NCI-H2029 (cell line): ENCODE data around the gene HEY2.
A peak's percentile ranks its signal among the peaks of the same experiment; 100 is the strongest.
"Not testable (repeated sequence)": the region's sequence is repeated elsewhere in the genome, so short reads cannot be mapped to it uniquely, and the experiment has no call there.

ENCODE experiments used
- DNase-seq: peaks from one replicate; lab custom pipeline; 2025; lab: John Stamatoyannopoulos, UW

The HEY2 gene

DNA sequence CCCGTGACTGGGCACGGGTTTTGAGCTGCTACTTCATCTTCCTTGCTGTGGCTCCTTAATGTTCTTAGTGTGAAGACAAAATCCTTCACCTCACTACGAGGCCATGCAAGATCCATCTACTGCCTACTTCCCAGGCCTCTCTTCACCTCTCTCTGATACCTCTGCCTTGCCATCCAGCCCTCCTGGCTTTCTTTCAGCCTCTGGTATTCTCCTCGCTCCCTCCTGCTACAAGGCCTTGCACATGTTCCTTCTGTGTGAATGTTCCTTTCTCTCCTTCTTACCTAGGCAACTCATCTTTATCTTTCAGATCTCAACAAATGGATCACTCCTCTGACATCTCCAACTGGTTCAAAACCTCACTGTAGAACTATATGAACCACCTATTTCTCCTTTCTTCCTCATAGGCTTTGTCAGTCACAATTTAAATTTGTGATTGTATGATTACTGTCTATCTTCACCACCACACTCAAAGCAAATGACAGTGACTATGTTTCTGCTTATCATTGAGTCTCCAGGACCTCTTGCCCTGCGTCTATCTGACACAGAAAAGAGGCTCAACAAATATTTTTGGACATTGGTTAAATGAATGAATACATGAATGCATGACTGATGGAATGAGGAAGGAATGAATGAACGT, 19.8 kb downstream of the HEY2 start:
- no peak for DNase-seq

DNA sequence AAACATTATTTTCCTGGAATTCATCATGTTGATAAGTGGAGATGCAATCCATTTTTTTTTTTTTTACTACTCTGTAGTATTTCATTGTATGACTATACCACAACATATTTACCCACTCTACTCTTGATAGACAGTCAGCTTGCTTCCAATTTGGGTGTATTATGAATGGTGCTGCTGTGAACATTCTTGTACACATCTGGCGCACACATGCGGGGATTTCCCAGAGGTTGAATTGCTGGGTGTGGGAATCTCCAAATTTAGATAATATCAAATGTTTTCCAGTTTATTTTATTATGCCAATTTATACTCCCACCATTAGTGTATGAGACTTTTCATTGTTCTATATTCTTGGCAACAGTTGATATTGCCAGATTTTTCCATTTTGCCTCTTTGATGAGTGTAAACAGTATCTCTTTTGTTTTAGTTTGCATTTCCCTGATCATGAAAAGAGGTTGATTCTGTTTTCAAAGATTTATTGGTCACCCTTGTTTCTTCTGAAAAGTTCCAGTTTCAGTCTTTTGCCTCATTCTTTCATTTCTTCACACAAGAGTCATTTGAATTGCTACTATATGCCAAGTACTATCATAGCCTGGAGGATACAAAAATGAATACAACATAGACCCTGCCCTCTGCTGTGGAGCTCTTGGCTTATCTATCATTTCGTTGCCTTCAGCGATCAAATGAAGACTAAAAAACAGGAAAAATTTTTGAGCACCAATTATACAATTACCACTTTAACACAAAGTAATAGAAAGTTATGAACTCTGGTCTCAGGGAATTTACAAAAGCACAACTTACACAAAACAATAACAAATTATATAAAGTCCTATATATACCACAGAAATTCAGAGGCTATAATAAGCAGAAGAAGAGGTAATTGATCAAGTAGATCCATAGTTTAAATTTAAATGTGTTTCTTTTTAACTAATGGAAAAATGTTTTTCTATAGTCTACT, 24.2 kb downstream of the HEY2 start:
- DNase-seq: no peak

DNA sequence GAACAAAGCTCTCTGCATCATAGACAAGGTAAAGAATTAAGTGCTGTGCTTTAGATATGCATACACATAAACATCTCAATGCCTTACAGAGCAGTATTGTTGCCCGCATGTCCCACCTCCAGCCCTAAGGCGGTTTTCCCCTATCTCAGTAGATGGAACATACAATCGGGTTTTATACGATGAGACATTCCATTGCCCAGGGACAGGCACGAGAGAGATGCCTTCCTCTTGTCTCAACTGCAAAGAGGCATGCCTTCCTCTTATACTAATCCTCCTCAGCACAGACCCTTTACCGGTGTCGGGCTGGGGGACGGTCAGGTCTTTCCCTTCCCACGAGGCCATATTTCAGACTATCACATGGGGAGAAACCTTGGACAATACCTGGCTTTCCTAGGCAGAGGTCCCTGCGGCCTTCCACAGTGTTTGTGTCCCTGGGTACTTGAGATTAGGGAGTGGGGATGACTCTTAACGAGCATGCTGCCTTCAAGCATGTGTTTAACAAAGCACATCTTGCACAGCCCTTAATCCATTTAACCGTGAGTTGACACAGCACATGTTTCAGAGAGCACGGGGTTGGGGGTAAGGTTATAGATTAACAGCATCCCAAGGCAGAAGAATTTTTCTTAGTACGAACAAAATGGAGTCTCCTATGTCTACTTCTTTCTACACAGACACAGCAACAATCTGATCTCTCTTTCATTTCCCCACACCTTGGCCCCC, 26.8 kb downstream of the HEY2 start:
- DNase-seq: not testable (repeated sequence)

DNA sequence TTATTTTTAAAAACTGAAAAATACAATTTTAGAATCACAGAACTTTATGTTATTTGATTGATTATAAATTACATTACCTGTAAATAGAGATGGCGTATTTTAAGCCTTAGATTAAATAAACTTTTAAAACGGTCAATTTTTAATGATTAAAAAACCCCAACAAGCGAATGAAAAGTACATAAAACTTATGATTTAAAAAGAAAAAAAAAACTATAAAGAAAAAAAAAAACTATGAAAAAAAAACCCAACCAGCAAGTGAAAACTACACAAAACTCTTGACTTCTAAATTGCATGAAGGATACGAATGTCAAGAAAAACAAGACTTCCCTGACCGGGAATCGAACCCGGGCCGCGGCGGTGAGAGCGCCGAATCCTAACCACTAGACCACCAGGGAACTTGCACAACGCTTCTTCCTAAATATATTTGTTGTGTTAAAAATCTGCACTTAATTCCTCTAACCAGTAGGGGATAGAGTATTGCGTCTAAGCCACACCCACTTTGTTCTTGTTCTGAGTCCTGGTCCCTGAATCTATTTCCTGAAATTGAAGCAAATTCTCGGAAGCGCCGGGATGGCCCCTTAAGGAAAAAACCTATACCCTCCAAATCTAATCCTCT, 30.6 kb downstream of the HEY2 start:
- peak; percentile 100 for DNase-seq

DNA sequence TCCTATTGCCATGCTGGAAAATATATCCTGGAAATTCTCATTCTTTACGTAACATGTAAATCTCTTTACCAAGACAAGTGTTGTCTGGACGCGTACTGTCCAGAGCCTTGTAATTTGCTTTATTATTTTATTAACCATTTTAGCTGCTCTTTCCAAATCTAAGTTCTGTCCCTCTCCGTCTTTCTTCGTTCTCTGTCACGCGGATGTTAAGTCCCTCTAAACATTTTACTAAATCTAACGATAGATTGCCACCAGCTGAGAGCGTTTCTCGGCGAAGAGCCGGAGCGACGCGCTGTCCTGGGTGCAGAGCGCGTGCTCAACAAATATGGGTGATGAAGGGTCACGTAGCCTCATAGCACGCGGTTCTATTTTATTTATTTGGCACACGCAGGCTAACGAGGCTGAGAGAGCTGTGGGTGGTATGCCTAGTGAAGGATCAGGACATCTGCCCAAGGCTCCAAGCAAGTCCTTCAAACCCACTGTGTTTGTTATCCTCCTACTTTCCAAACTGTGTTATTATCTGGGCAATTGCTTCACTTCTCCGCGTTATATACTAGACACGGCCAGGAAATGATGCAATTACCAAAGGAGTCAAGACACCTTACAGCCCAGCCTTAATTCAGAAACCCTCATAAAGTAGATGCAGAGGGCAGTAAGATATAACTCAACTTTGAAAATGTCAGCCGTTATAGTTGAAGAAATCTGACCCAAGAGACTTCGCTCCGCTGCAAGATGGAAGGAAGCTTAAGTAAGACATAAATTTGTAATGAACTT, 31.3 kb downstream of the HEY2 start:
- peak; percentile 97 for DNase-seq

DNA sequence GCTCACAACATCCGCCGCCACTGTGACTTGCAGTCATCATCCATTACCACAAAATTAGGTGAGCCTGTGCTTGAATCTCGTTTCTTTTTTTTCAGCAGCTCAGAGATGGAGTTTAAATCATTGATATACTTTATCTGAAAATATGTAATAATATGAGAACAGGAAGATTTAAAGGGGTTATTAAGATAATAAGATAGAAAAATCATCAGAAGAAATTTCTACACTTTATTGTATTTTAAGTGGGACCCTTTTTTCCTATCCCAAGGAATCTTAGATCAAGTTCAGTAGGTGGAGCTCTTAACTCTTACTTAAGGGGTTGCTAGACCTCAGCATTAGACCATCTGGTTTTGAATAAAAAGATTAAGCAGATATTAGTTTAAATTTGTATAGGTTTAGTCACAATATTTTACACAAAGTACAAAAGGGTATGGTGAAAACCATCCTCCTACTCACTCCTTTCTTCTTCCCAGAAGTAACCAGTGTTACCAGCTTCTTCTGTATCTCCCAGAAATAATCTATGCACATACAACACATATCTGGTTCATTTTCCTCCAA, 32.0 kb downstream of the HEY2 start:
- DNase-seq: no peak

DNA sequence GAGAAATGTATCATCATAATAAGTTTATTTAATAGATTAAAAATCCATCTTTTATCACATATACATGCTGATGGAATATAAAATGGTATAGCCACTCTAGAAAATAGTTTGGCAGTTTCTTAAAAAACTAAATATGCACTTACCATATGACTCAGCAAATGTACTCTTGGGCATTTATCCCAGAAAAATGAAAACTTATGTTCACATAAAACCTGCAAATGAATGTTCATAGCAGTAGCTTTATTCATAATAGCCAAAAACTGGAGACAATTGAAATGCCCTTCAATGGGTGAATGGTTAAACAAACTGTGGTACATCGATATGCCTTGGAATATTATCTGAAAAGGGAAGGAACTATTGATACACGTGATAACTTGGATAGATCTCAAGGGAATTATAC, 34.9 kb downstream of the HEY2 start:
- no peak for DNase-seq

DNA sequence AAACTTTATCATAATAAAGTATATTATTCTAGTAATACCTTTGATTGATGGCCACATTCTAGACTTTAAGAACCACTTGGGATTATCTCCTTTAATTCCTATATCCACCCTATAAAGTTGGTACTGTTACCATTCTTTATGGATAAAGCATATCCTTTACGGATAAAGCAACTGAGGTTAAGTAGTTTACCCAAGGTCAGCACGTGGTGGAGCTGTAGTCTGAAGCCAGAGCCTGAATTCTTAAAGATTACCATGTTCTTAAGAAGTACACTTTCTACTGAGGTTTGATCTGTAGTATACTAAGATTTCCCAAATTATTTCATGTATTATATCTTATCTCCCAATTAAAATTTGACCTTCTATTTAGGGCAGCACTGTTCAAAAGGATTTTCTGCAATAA, 38.4 kb downstream of the HEY2 start:
- no peak for DNase-seq

DNA sequence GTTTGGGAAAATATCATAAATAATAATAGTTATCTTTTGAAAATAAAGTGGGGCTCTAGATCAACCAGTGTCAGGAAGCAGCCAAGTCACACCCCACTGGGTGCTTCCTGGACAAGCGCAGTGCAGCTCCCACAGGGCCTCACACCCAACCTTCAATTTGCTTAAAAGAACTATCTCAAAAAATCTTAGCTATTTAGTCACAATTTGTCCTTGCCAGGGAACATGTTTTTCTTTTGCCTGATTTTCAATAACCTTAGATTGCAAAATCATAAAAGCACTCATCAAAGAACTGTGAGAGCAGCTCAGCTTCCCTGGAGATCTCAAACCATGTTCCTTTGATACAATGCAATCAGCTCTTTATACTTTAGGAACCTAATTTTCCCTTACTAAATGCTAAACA, 39.7 kb downstream of the HEY2 start:
- DNase-seq: no peak

DNA sequence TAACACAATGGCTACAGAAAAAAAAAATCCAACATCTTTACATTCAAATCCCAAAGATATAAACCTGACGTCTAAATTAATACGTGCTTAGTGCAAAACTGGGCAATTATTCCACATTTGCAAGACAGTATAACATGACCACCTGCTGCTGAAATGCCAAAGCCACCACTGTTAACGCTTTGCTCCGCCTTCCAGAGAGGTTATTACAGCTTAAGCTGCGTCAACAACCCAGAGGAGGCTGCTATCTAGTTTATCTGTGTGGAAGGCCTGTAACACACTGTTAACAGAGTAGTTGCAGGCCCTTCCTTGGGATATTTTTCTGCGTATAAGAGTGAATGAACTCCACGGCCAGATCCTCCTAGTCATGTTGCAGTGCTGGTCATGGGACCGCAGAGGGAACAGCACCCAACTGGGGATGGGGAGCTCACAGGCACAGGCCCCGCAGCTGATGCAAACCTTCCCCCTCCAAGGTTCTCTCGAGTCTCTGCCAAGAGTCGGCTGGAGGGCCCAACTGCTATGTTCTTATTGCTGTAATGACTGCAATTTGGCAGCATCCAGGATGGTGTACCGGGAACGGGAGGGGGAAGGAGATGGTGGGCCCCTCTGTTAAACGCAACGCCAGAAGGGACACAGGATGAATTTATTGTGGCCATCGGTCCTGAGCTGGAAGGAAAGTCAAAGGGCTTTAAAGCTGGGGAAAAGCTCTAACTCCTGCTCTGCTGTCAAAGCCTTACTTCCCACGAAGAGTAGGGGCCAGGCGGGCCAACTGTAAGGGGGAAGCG, 40.3 kb downstream of the HEY2 start:
- peak; percentile 90 for DNase-seq

DNA sequence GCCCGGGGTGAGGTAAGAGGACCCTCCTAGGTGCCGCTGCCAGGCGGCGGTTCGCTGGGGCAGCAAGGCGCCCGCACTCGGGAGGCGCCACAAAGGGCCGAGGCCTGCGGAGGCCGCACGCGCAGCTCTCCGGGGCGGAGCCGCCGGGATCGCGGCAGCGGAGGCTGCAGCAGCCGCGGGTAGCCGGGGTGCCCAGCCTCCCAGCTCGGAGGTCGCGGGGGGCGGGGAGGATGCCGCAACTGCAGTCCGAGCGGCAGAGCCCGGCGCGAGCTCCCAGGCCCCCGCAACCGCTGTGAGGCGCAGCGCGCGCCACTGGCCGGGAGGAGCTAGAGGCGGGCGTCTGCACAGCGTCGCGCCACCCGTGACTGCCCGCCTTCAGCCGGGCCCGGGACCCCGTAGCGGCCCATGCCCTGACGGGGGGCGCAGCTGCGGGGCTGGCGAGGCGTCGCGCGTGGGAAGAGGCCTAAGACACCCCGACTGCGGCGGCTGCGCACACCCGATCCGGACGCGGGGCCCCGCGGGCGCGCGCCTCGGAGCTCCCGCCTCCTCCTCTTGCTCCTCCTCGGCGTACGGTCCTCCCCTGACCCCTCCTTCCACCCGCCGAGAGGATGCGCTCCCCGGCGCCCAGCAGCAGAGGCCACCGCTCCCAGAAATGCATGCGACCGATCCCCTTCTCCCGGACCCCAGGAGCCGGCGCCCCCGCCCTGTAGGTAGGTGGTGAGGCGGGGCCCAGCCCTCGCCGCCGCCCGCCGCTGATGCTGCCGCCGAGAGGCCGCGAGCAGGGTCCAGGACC, 41.1 kb downstream of the HEY2 start, which contains the start of gene NCOA7:
Gene NCOA7, plus strand, starts transcription at position 603 of the 793 bp plus-strand sequence. CDS start 24,395 bp downstream, outside the sequence.
- DNase-seq: peak; percentile 81

DNA sequence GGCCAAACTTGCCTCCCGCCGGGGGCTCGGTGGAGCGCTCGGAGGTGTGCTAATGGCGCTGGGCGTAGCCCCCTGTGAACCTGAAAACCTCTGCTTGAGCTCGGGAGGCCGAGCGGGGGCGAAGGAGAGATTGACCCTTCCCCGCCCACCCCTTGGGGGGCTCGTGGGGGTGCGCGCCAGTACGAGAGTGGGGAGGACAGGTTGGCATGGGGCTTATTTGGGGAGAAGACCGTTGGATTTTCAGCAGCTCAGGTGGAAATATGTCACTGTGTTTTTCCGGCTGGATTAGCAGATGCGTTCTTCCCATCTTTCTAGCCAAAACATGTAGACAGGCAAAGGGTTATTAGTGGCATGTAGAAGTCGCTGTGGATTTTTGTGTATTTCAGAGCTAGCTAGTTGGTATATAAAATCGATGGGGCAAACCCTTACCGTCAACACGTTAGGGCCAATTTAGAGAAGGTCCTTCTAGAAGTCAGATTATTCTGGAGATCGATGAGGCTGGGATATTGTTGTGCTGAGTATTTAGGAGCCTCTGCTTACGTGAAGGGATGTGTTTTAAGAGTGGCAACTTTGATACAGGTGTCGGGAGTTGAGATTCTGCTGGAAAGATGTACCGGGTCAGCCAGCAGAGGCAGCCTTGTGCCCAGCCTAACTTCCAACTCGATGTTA, 41.9 kb downstream of the HEY2 start:
- peak; percentile 60 for DNase-seq

DNA sequence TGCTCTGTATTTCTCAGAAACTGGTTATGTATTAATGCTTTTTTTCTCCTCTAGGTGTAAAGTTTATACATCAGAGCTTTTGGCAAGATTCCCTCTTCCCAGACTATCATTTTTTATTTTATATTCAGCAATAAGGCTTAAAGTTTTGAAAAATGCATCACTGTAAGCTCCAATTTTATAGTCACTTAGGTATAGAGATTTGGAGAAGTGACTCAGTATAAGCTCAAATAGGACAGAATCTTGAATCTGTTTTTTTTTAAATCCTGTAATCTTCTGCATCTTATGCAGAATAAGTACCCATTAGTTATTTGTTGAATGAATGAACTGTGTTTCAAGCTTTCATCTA, 42.4 kb downstream of the HEY2 start:
- DNase-seq: no peak

DNA sequence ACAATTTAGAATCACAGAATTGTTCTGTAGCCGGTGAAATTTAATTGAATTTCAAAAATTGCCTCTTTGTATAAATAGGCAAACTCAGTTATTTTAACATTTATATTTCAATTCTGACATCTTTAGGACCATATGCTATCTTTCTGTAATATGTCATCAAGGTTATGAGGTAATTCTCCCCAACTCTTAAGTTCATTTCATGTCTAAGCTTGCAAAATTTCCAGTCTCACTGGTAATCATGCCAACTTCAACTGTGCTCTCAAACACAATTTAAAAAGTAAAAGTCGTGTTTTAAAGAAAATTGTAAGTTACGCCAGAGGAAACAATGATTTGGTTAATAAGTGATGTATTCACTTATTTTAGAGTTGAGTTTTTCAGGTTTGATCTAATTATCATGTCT, 42.7 kb downstream of the HEY2 start:
- no peak for DNase-seq

DNA sequence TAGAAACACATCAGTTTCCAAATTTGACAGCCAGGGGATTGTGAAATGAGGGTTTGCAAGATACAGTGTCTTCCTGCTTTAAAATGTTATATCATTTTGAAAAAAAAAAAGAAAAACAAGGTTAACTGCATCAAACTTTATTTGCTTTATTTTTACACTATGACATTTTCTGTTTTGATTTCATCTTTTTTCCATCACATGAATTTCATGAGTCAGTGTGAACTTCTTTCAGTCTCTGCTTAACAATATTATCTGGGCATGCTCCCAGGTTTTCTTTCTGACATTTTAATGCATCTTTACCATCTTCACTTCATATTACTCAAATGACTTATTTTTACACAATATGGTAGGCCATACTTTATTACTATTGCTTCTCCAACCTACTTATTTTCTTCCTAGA, 43.2 kb downstream of the HEY2 start:
- no peak for DNase-seq

DNA sequence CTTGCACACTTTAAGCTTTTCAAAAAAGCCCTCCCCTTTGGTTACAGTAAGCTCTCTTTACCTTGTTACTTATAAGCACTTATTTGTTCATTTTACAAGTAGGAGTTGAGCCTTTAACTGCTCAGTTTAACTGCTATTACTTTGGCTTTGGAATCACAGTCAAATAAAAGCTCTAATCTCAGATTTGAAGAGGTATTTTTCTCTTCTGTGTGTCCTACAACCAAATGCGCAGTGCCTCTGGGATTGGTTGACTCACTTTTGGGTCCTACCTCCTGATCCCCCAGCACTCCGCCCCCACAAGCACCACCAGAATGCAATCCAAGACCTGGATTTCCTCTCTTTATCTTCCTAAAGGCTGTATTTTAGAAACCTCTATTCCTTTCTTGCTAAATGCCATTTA, 43.8 kb downstream of the HEY2 start:
- no peak for DNase-seq

DNA sequence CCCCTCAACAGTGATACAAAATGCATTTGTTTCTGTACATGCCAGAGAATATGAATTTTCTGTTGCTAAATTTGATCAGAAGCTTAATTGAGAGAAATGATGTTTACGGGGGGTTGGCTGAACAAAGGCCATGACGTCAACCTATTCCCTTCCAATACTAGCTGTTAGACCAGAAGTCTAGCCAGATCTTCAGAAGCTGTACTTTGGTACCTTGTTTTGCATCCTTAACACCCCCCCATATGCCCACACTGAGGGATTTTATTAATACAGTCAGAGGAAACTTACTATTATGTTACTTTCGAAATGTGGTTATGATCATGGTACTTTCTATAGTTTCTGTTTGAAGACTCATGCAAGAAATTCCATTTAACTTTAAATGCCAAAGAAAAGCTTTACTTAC, 44.4 kb downstream of the HEY2 start:
- DNase-seq: no peak

DNA sequence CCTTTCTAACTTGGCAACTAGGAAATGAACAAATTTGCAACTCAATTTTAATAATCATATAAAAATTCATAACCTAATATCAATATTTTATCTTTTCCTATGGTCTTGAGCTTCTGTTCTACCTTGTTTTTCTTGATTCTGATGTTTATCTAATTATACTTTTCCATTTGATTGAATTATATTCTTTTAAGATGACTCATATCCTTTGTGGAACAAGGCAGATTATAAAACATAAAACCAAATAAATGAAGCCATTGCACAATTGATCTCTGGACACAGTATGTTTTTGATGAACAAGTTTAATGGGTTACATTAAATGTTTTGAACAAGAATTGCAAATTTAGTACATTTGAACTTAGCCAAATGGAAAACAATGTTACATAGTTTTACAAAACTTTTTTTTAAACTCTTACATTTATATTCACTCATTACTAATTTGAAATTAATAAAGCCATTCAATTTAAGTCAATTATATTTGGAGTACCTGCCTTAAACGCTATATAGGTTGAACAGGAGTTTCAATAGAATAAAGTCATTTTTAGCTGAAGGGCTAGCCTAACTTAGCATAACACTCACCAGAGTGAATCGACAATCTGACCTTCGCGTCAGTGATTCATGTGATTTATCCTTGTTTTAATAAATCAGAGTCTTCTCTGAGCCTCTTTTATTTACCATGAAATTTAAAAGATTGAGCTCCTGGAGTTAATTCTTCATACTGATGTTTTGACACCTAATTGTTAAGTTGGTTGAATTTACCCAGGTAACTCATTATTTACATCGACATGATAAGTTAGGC, 45.1 kb downstream of the HEY2 start:
- no peak for DNase-seq
